Bronchus fibroblast of lung (primary cell): ENCODE measurements around the gene TNFSF15. TPM values are rescaled to one million over a fixed set of nuclear protein-coding genes. Genes with fewer than 3 reads are reported as not detected.

Experiments
- total RNA-seq: library from RNA; depleted of rRNA; stranded (reverse); fragments of >200 nt; gene quantifications from 2 replicates; pipeline ENCODE4 v1.2.3, GENCODE V29; 2015

TNFSF15 gene
- under 0.01 and 0.17 TPM in 2 replicates for total RNA-seq

DNA sequence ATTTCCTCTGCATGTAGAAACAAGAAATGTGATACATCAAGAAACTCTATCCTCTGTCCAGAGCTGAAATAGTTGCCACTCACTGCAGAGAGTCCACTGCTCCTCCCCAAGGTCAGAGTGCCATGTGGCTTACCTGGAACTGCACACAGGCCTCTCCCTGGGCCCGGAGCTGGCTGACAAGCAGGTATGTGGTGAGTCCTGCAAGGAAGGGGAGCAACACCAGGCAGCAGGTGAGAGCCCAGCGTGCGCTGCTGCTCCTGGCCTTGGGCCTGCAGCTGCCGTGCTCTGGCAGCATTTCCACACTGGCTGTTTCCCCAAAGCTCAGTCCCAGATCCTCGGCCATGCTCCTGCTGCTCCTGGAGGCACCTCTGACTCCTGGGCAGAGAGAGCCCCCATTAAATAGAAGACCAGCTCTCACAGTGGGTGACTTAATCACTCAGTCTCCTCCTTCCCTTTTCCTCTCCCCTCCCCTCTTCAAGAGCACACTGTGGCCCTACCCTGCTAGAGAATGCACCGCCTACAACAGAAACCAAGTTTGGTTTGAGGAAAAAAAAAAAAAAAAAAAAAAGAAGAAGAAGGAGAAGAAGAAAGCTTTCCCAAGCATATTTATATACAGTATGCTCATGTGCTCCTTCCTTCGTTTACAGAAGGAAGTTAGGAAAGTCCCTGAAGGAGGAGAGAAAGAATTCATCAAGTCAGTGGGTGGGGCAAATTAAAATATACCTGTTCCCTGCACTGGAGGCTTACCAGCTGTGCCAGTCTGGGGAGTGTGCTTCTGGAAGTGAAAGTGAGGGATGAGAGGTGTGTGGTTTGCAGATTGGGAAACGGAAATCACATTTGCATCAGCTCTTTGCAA lies at the start of gene TNFSF15:
TNFSF15 (minus strand) TSS at position 370 of the 856 bp plus-strand sequence; CDS start at position 343, 27 bp downstream.

Other genes starting within 250 kb of the TNFSF15 start
- 90.8 and 93.3 TPM in 2 replicates for gene ATP6V1G1, start 218.3 kb downstream of the TNFSF15 start, total RNA-seq
- gene TMEM268, start 194.7 kb downstream of the TNFSF15 start, total RNA-seq, result 4.2 and 4.3 TPM in 2 replicates
- not detected in 2 replicates for gene TEX53, start 148.2 kb downstream of the TNFSF15 start, total RNA-seq
- not detected in 2 replicates for gene TEX48, start 123.8 kb downstream of the TNFSF15 start, total RNA-seq
- not detected in 2 replicates for gene TNFSF8, start 124.6 kb upstream of the TNFSF15 start, total RNA-seq